Uterus (tissue), 2 donors: ENCODE measurements around the gene ZNF837.

Source experiments
- CTCF ChIP-seq, 4 experiments: fragments of 200-600 bp in 2 of 4; fragments of 450-650 bp in 2 of 4; sonication (generic) in 2 of 4; IDR thresholded peaks; one replicate each; pipeline ENCODE4 v1.5.1; 2016 to 2019; ENCODE audit warnings: antibody characterized with exemption in 4 of 4, mild to moderate bottlenecking in 2 of 4, moderate library complexity in 1 of 4
- POLR2A ChIP-seq, 2 donors: fragments of 450-650 bp; IDR thresholded peaks; one replicate each; pipeline ENCODE4 v1.6.1; 2016; ENCODE audit warnings: antibody characterized with exemption in 2 of 2, mild to moderate bottlenecking in 1 of 2, moderate library complexity in 1 of 2

- TF ChIP-seq CTCF (IDR thresholded peaks at IDR 0.05) (no peak), POLR2A (IDR thresholded peaks at IDR 0.05) (no peak)
Observed at GRCh38 chr19:58397533-58398037, 16.8 kb upstream of the ZNF837 start.
